Activated CD4-positive, alpha-beta T cell treated with anti-CD3 and anti-CD28 coated beads, Interleukin-2, amount 10 ng/mL, durations not matched to agents 24 days and 14 days (primary cell): ENCODE measurements around the gene GAS2. TPM values are rescaled to one million over a fixed set of nuclear protein-coding genes. Genes with fewer than 3 reads are reported as not detected.

Experiments
- DNase-seq: peaks from one replicate; pipeline ENCODE4 v3.0.0; 2022
- H3K27ac Mint-ChIP-seq: one replicate; pipeline ENCODE4 v1.8.0; 2022; ENCODE audit warnings: mild to moderate bottlenecking, mixed read lengths
- H3K27me3 Mint-ChIP-seq: one replicate; pipeline ENCODE4 v1.8.0; 2022; ENCODE audit warnings: mixed read lengths
- H3K36me3 Mint-ChIP-seq: one replicate; pipeline ENCODE4 v1.8.0; 2022; ENCODE audit warnings: low read depth, mild to moderate bottlenecking, mixed read lengths
- H3K4me1 Mint-ChIP-seq: one replicate; pipeline ENCODE4 v1.8.0; 2021; ENCODE audit warnings: mixed read lengths
- H3K4me3 Mint-ChIP-seq: one replicate; pipeline ENCODE4 v1.8.0; 2022; ENCODE audit warnings: mild to moderate bottlenecking, moderate library complexity, mixed read lengths
- H3K9me3 Mint-ChIP-seq: one replicate; pipeline ENCODE4 v1.8.0; 2021; ENCODE audit warnings: mixed read lengths
- intact Hi-C: fragments of 100-400 bp; cut with micrococcal nuclease; formaldehyde crosslinking; loops from one replicate; pipeline ENCODE4 v1.15.1; 2023
- total RNA-seq: library from RNA; stranded (reverse); gene quantifications from 2 replicates; pipeline ENCODE4 v1.2.3, GENCODE V29; 2022

GAS2 gene
- total RNA-seq, 1 donor from 2014 or later: 2.0 TPM

DNA sequence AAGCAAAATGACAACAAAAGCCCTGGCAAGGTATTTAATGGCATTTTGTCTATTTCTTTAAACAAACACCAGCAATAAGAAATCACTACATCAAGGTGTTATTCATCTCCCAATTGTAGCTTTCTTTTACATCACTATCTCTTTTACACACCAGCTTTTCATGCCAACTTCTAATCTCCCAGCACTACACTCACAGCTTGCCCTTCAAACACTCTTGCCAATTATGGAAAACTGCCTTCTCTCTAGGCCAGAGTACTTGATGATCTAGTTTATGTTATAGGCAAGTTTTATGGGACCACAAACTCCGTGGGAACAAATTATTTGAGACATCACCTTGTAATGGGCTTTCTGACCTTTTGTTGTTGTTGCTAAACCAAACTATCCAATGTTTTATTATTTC, 101.9 kb downstream of the GAS2 start:
- H3K4me3 Mint-ChIP-seq: no peak overlapping the region
- intact Hi-C loops: no loop called here
- H3K36me3 Mint-ChIP-seq: no peaks in the 10 kb centered on the region
- no peak for DNase-seq
- H3K9me3 Mint-ChIP-seq: no peaks in the 10 kb centered on the region
- H3K4me1 Mint-ChIP-seq: no peaks in the 10 kb centered on the region
- H3K27me3 Mint-ChIP-seq: no peaks in the 10 kb centered on the region
- H3K27ac Mint-ChIP-seq: no peak overlapping the region

GRCh38 chr11:22769081-22769480, 102.7 kb downstream of the GAS2 start:
- no peak overlapping the region for H3K4me3 Mint-ChIP-seq
- H3K4me1 Mint-ChIP-seq: no peaks in the 10 kb centered on the region
- H3K9me3 Mint-ChIP-seq: no peaks in the 10 kb centered on the region
- H3K27me3 Mint-ChIP-seq: no peaks in the 10 kb centered on the region
- H3K36me3 Mint-ChIP-seq: no peaks in the 10 kb centered on the region
- no peak overlapping the region for H3K27ac Mint-ChIP-seq
- intact Hi-C loops: no loop called here
- DNase-seq: no peak

DNA sequence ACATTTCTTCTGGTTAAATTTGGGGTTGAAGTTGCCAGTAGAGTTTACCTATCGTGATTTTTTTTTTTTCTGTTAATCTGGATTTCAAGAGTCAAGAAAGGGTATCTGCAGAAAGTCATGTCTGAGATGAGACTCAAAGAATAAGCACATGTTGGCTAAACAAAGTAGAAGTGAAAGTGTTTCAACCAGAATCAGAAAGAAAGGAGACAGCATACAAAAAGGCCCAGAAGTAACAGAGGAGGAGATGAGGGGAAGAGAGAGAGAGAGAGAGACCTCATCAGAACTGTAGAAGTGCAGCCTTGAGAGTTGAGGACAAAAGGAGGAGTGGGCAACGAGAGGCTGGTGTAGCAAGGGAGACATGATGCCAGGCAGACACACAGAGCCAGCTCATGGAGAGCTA, 108.3 kb downstream of the GAS2 start:
- Mint-ChIP-seq H3K27me3 (no peaks in the 10 kb centered on the region), H3K9me3 (no peaks in the 10 kb centered on the region), H3K4me1 (peaks cover 4% of the 10 kb centered on the region), H3K36me3 (no peaks in the 10 kb centered on the region), H3K4me3 (no peak overlapping the region), H3K27ac (no peak overlapping the region)
- DNase-seq: no peak
- intact Hi-C loops: no loop called here

DNA sequence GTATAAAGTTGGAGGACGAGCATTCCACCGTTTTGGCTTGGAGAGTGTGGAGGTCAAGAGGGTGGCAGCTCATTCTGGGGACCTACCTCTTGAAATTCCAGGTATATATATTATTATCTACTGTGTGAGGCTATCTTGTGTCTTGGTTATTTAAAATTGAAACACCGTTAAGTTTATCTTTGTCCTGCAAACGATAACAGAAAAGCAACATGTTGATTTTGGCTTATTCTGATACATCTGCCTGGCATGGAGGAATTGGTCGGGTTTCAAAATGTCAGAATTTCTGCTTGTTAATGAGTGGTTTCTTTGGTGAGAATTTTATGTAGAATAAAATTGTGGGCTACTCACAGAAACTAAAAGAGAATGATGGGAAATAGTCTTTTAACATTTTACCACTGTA, 108.8 kb downstream of the GAS2 start:
- Mint-ChIP-seq H3K4me3 (no peak overlapping the region), H3K27ac (no peak overlapping the region), H3K27me3 (no peaks in the 10 kb centered on the region), H3K9me3 (no peaks in the 10 kb centered on the region), H3K36me3 (no peaks in the 10 kb centered on the region), H3K4me1 (peaks cover 4% of the 10 kb centered on the region)
- no peak for DNase-seq
- intact Hi-C loops: no loop called here

GRCh38 chr11:22778642-22779041, 112.2 kb downstream of the GAS2 start:
- no peak overlapping the region for H3K4me3 Mint-ChIP-seq
- H3K27ac Mint-ChIP-seq: no peak overlapping the region

DNA sequence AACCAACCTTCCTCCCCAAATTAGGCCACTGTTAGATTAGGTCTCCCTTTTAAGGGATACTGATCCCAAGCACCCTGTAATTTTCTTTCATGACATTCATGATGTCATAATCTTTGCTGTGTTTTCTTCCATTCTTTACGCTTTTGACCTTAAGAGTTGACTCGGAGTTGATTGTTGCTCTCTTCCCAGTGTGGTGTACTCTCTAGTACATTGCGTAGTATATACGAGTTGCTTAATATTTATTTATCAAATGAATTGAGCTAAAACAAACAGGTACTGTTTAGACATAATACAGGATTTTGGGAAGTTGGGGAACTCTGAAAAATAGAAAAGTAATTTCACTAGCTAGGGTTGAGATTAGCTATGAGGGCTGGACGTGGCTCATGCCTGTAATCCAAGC, 113.4 kb downstream of the GAS2 start:
- no peak for DNase-seq
- Mint-ChIP-seq H3K9me3 (no peaks in the 10 kb centered on the region), H3K27me3 (no peaks in the 10 kb centered on the region), H3K27ac (no peak overlapping the region), H3K36me3 (no peaks in the 10 kb centered on the region), H3K4me3 (no peak overlapping the region), H3K4me1 (peaks cover 3% of the 10 kb centered on the region)
- intact Hi-C loops: no loop called here

More at GRCh38 chr11:22778642-22779041, 112.2 kb downstream of the GAS2 start:
- Mint-ChIP-seq H3K27me3 (no peaks in the 10 kb centered on the region), H3K4me1 (peaks cover 6% of the 10 kb centered on the region), H3K9me3 (no peaks in the 10 kb centered on the region), H3K36me3 (no peaks in the 10 kb centered on the region)
- intact Hi-C loops: no loop called here
- DNase-seq: no peak

DNA sequence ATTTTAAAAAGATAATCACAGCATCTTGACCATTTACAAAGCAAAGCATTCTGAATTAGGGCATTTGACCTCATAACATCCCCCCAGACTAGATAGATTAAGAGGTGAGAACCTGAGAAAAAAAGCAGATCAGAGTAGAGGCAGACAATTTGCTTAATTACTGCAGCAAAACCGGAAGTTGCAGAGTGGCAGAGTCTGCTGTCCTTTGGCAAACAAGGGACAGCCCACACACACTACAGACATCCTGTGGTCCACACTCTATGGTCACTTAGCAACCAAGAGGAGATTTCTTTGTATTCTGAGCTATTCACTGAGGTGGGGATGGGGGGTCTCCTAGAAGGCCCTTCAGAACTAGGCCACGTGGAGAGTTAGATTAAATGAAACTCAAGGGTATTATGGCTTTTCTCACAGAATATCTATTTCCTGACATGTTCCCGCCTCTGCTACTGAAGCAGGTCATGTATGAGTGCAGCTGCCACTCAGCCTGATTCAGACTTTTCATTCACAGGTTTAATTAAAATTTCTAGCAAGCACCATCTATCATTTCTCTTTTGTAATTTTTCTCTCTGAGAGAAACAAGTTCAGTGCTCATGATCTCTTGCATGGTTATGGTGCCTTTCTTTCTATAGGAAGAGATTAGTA, 114.7 kb downstream of the GAS2 start:
- intact Hi-C loops: no loop called here
- Mint-ChIP-seq H3K4me1 (peaks cover 2% of the 10 kb centered on the region), H3K27ac (no peak overlapping the region), H3K4me3 (no peak overlapping the region), H3K27me3 (peaks cover under 1% of the 10 kb centered on the region), H3K36me3 (no peaks in the 10 kb centered on the region), H3K9me3 (no peaks in the 10 kb centered on the region)
- no peak for DNase-seq

DNA sequence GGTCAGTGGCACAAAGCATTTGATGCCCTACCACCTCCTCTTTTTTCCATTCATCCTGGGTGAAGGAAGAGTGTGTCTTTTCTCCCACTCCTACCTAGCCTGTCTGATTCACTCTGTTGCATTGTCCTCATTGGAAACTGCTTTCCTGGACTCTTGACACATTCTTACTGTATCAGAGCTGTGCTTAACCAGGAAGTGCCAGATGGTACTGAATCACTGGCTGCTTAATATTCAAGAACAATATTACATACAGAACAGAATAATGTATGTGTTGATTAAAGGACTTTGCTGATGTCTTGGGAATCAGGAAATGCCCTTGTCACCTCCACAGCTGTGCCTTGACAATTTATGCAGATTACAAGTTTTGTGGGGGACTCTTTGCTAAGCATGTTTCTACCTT, 118.8 kb downstream of the GAS2 start:
- Mint-ChIP-seq H3K27ac (no peak overlapping the region), H3K4me1 (peaks cover 2% of the 10 kb centered on the region), H3K36me3 (no peaks in the 10 kb centered on the region), H3K27me3 (peaks cover 2% of the 10 kb centered on the region), H3K4me3 (no peak overlapping the region), H3K9me3 (no peaks in the 10 kb centered on the region)
- intact Hi-C loops: loop anchor here (5.0 kb wide), 1 partner anchor 158 kb away; the partner anchor contains the start of gene FANCF
- no peak for DNase-seq

- no peak for DNase-seq
- no peaks in the 10 kb centered on the region for H3K4me1 Mint-ChIP-seq
- no peak overlapping the region for H3K4me3 Mint-ChIP-seq
- intact Hi-C loops: loop anchor here (2.0 to 5.0 kb wide), 2 partner anchors 116 to 159 kb away; partner anchors contain the start of gene FANCF
- no peaks in the 10 kb centered on the region for H3K9me3 Mint-ChIP-seq
- H3K36me3 Mint-ChIP-seq: no peaks in the 10 kb centered on the region
- H3K27ac Mint-ChIP-seq: no peak overlapping the region
- peaks cover 2% of the 10 kb centered on the region for H3K27me3 Mint-ChIP-seq
Observed at GRCh38 chr11:22786475-22786874, 120.1 kb downstream of the GAS2 start.

DNA sequence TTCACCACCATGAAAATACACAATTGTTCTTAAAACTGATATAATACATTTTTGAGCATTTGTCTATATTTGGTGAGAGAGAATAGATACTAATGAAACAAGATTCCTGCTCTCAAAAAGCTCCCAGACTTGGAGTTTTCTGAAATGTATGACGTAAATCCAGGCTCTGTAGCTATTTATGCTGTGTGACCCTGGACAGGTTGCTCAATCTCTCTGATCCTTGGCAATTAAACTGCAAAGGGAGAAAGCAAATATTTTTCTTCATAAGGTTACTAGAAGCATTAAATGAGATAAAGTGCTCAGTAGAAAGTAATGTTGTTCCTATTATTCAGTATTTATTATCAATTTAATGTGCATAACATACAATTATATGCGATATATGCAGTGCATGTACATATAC, 120.6 kb downstream of the GAS2 start:
- Mint-ChIP-seq H3K27ac (no peak overlapping the region), H3K4me1 (no peaks in the 10 kb centered on the region), H3K27me3 (peaks cover 2% of the 10 kb centered on the region), H3K36me3 (no peaks in the 10 kb centered on the region), H3K4me3 (no peak overlapping the region), H3K9me3 (no peaks in the 10 kb centered on the region)
- intact Hi-C loops: loop anchor here (1.0 to 5.0 kb wide), 3 partner anchors 116 to 453 kb away; partner anchors contain the start of gene FANCF
- no peak for DNase-seq

DNA sequence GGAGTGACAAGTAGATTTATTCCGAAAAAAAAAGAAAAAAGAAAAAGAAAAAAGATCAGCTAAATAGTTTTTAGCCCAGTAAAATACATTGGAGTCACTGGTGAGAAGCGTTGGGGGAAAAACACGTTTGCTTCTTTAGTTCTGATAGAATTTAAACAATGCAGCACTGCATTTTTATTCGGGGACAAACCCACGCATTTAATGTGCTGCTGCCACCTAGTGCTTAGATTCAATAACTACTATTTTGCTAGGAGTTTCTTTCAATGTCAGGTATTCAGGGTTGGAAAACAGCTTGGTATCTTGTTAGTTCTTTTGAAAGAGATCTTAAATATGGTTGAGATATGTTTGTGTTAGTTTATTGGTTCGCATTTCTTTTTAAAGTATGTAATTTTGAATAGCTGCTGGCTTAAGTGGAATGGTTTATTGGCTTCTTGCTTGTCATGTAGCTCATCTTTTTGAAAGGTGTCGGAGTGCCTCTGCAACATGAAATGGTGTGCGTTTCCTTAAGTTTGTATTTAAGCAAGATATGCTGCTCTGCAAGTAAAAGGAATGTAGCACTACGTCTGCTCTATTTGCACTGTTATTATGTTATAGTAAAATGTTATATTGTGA, 121.2 kb downstream of the GAS2 start:
- Mint-ChIP-seq H3K9me3 (no peaks in the 10 kb centered on the region), H3K36me3 (no peaks in the 10 kb centered on the region), H3K27ac (no peak overlapping the region), H3K4me1 (no peaks in the 10 kb centered on the region), H3K4me3 (no peak overlapping the region), H3K27me3 (peaks cover 2% of the 10 kb centered on the region)
- DNase-seq: peak; percentile 78
- intact Hi-C loops: loop anchor here (1.0 to 5.0 kb wide), 3 partner anchors 117 to 453 kb away; partner anchors contain the start of gene FANCF

- H3K27me3 Mint-ChIP-seq: peaks cover 2% of the 10 kb centered on the region
- no peaks in the 10 kb centered on the region for H3K9me3 Mint-ChIP-seq
- H3K4me1 Mint-ChIP-seq: no peaks in the 10 kb centered on the region
- no peaks in the 10 kb centered on the region for H3K36me3 Mint-ChIP-seq
- intact Hi-C loops: no loop called here
- DNase-seq: no peak
- no peak overlapping the region for H3K27ac Mint-ChIP-seq
- H3K4me3 Mint-ChIP-seq: no peak overlapping the region
Observed at GRCh38 chr11:22792497-22792896, 126.1 kb downstream of the GAS2 start.

DNA sequence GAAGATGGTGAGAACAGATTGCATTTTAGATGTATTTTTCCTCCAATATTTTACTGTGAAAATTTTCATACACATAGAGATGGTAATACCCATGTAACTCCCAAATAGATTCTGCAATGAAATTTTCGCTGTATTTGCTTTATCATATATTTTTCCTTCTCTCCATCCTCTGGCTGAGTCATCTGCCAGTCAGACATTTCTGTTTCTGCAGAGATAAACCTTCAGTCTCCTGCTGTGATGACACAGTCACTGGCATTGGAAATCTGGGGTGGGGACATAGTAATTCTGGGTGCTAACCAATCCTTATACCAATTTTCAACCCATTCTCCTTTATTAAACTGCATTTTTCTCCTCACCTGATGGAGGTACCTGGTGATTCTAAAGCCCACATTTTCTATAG, 129.5 kb downstream of the GAS2 start:
- Mint-ChIP-seq H3K9me3 (no peaks in the 10 kb centered on the region), H3K4me1 (no peaks in the 10 kb centered on the region), H3K27ac (no peak overlapping the region), H3K27me3 (peaks cover 6% of the 10 kb centered on the region), H3K36me3 (no peaks in the 10 kb centered on the region), H3K4me3 (no peak overlapping the region)
- DNase-seq: no peak
- intact Hi-C loops: no loop called here

- Mint-ChIP-seq H3K4me3 (no peak overlapping the region), H3K27ac (no peak overlapping the region), H3K9me3 (no peaks in the 10 kb centered on the region), H3K36me3 (no peaks in the 10 kb centered on the region), H3K27me3 (peaks cover 8% of the 10 kb centered on the region), H3K4me1 (no peaks in the 10 kb centered on the region)
- no peak for DNase-seq
- intact Hi-C loops: no loop called here
Observed at GRCh38 chr11:22797047-22797446, 130.6 kb downstream of the GAS2 start.
